ENCODE measurements around the gene DGKG.

DGKG gene

GRCh38 chr3:186260726-186261125 lies 101.3 kb downstream of the DGKG start:
- no peaks in the 10 kb centered on the region for H3K4me1 ChIP-seq (ENCODE audit: control insufficient read depth in 1 of 2, insufficient read depth in 2 of 2, low read length in 2 of 2)
- no peak overlapping the region for H3K4me3 ChIP-seq (ENCODE audit: low read depth in 1 of 2, low read length in 2 of 2)
- no peak overlapping the region for H3K9ac ChIP-seq (ENCODE audit: low read depth in 1 of 2, low read length in 2 of 2)
- H3K27ac ChIP-seq (ENCODE audit: low read depth, low read length), result no peak overlapping the region
- no peaks in the 10 kb centered on the region for H3K9me3 ChIP-seq (ENCODE audit: control insufficient read depth in 1 of 2, low read length in 2 of 2)
- no peaks in the 10 kb centered on the region for H3K27me3 ChIP-seq (ENCODE audit: control insufficient read depth in 1 of 2, insufficient read depth in 2 of 2, low read length in 2 of 2)
- no peaks in the 10 kb centered on the region for H3K36me3 ChIP-seq (ENCODE audit: control insufficient read depth in 1 of 2, insufficient read depth in 2 of 2, low read length in 2 of 2)

DNA sequence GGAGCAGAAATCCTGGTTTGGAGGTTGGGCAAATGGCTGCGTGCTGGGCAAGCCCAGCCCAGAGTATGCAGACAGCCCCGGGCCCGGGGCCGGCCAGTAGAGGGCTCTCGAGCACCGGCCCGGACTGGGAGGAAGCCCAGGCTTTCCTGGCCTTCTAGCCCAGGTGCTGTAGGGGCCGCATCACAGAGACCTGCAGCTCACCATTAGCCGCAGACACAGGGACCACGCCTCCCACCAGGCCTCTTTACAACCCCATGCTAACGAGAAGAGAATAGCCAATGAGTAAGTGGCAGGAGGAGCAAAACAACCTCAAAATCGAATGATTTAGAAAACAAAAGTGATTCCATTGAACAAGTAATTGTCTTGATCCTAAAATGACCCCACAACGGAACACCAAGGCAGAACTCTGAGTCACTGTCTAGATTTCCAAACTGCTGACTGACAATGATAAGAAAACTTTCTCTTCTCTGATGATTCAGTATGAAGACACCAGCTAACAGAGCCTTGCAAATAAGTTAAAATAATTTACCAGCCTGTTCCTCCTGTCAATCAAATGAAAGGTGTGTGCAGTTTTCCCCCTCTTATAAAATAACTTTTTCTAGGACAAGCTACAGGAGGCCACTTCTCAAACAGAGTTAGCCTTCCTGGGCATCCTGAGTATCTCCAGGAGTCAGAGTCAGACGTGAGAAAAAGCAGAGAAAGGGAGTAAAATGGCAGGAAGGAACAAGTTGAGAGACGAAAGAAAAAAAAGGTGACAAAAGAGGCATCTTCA lies 102.2 kb downstream of the DGKG start:
- H3K9me3 ChIP-seq (ENCODE audit: control insufficient read depth in 1 of 2, low read length in 2 of 2), result no peaks in the 10 kb centered on the region
- no peaks in the 10 kb centered on the region for H3K27me3 ChIP-seq (ENCODE audit: control insufficient read depth in 1 of 2, insufficient read depth in 2 of 2, low read length in 2 of 2)
- no peak overlapping the region for H3K4me3 ChIP-seq (ENCODE audit: low read depth in 1 of 2, low read length in 2 of 2)
- H3K9ac ChIP-seq (ENCODE audit: low read depth in 1 of 2, low read length in 2 of 2), result no peak overlapping the region
- no peaks in the 10 kb centered on the region for H3K36me3 ChIP-seq (ENCODE audit: control insufficient read depth in 1 of 2, insufficient read depth in 2 of 2, low read length in 2 of 2)
- H3K27ac ChIP-seq (ENCODE audit: low read depth, low read length), result no peak overlapping the region
- peaks cover 0 to under 1% of the 10 kb centered on the region in 2 donors for H3K4me1 ChIP-seq (ENCODE audit: control insufficient read depth in 1 of 2, insufficient read depth in 2 of 2, low read length in 2 of 2)

GRCh38 chr3:186258968-186259367 lies 103.1 kb downstream of the DGKG start:
- H3K36me3 ChIP-seq (ENCODE audit: control insufficient read depth in 1 of 2, insufficient read depth in 2 of 2, low read length in 2 of 2), result no peaks in the 10 kb centered on the region
- no peak overlapping the region for H3K9ac ChIP-seq (ENCODE audit: low read depth in 1 of 2, low read length in 2 of 2)
- no peak overlapping the region for H3K27ac ChIP-seq (ENCODE audit: low read depth, low read length)
- no peaks in the 10 kb centered on the region for H3K9me3 ChIP-seq (ENCODE audit: control insufficient read depth in 1 of 2, low read length in 2 of 2)
- no peak overlapping the region for H3K4me3 ChIP-seq (ENCODE audit: low read depth in 1 of 2, low read length in 2 of 2)
- H3K4me1 ChIP-seq (ENCODE audit: control insufficient read depth in 1 of 2, insufficient read depth in 2 of 2, low read length in 2 of 2), result peaks cover 0 to 8% of the 10 kb centered on the region in 2 donors
- H3K27me3 ChIP-seq (ENCODE audit: control insufficient read depth in 1 of 2, insufficient read depth in 2 of 2, low read length in 2 of 2), result no peaks in the 10 kb centered on the region

DNA sequence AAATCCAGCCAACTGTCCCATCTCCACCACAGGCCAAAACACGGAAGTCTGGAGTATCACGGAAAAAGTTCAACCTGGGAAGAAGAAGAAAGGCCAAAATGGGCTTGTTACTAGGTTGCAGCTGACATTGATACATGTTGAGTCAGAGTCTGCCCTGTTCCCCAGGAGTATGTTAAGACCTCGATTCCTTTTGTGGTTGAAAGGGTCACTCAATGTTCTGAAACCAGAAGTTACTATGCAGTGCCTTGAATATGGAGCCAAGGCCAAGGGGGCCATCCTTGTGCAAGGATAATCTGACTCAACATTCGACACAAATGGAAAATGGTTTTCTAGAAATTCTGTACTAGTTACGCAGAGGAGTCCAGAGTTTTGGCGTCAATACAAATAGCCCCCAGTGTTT lies 104.2 kb downstream of the DGKG start:
- Histone ChIP-seq H3K4me3 (ENCODE audit: low read depth in 1 of 2, low read length in 2 of 2) (no peak overlapping the region), H3K27me3 (ENCODE audit: control insufficient read depth in 1 of 2, insufficient read depth in 2 of 2, low read length in 2 of 2) (no peaks in the 10 kb centered on the region), H3K27ac (ENCODE audit: low read depth, low read length) (no peak overlapping the region), H3K9me3 (ENCODE audit: control insufficient read depth in 1 of 2, low read length in 2 of 2) (no peaks in the 10 kb centered on the region), H3K4me1 (ENCODE audit: control insufficient read depth in 1 of 2, insufficient read depth in 2 of 2, low read length in 2 of 2) (peaks cover 0 to 8% of the 10 kb centered on the region in 2 donors), H3K36me3 (ENCODE audit: control insufficient read depth in 1 of 2, insufficient read depth in 2 of 2, low read length in 2 of 2) (no peaks in the 10 kb centered on the region), H3K9ac (ENCODE audit: low read depth in 1 of 2, low read length in 2 of 2) (no peak overlapping the region)

- Histone ChIP-seq H3K9me3 (ENCODE audit: control insufficient read depth in 1 of 2, low read length in 2 of 2) (no peaks in the 10 kb centered on the region), H3K36me3 (ENCODE audit: control insufficient read depth in 1 of 2, insufficient read depth in 2 of 2, low read length in 2 of 2) (no peaks in the 10 kb centered on the region), H3K4me1 (ENCODE audit: control insufficient read depth in 1 of 2, insufficient read depth in 2 of 2, low read length in 2 of 2) (peaks cover 0 to 8% of the 10 kb centered on the region in 2 donors), H3K27ac (ENCODE audit: low read depth, low read length) (no peak overlapping the region), H3K9ac (ENCODE audit: low read depth in 1 of 2, low read length in 2 of 2) (no peak overlapping the region), H3K27me3 (ENCODE audit: control insufficient read depth in 1 of 2, insufficient read depth in 2 of 2, low read length in 2 of 2) (peaks cover 0 to 4% of the 10 kb centered on the region in 2 donors), H3K4me3 (ENCODE audit: low read depth in 1 of 2, low read length in 2 of 2) (no peak overlapping the region)
These were observed 106.2 kb downstream of the DGKG start for GRCh38 chr3:186255703-186256331.

DNA sequence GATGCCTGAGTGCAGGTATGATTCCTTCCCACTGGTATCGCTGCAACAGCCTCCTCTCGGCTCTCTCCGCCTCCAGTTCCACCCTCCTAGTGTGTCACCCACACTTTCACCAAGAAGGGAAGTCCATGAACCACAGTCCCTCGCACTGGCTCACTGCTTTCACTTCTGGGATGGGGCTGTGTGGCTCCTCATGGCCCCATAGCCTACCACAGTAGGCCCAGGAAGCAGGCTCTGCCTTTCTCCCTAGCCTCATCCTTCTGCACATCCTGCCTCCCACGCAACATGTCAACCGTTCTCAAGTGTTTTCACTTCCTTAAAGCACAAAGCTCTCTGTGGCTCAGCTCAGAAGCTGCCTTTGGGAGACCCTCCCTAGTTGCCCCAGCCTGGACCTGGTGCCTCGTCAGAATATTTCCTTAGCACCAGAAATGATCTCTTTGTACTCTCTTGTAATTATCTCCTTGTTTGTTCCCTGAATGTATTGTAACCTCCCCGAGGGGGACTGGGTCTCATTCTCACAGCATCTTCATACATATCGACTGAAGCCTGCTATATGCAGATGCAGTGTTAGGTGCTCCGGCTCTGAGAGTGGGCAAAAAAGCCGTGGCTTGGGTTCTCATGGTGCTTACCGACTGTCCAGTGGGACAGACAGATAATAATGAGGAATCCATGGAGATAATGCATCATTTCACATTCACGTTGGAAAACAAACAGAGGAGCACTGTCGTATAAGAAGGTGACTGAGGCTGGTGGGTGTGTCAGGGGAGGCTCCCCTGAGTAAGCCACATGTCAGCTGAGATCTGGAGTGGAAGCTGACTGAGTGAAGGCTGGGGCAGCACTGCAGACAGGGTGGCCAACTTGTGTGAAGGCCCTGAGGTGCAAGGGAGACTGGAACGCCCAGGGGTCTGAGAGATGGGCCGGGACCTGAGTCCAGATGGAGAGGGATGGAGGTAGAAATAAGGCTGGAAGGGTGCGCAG lies 107.1 kb downstream of the DGKG start:
- Histone ChIP-seq H3K36me3 (ENCODE audit: control insufficient read depth in 1 of 2, insufficient read depth in 2 of 2, low read length in 2 of 2) (no peaks in the 10 kb centered on the region), H3K9ac (ENCODE audit: low read depth in 1 of 2, low read length in 2 of 2) (no peak overlapping the region), H3K4me3 (ENCODE audit: low read depth in 1 of 2, low read length in 2 of 2) (no peak overlapping the region), H3K27me3 (ENCODE audit: control insufficient read depth in 1 of 2, insufficient read depth in 2 of 2, low read length in 2 of 2) (peaks cover 0 to 5% of the 10 kb centered on the region in 2 donors), H3K9me3 (ENCODE audit: control insufficient read depth in 1 of 2, low read length in 2 of 2) (no peaks in the 10 kb centered on the region), H3K4me1 (ENCODE audit: control insufficient read depth in 1 of 2, insufficient read depth in 2 of 2, low read length in 2 of 2) (peaks cover 0 to 8% of the 10 kb centered on the region in 2 donors), H3K27ac (ENCODE audit: low read depth, low read length) (no peak overlapping the region)

DNA sequence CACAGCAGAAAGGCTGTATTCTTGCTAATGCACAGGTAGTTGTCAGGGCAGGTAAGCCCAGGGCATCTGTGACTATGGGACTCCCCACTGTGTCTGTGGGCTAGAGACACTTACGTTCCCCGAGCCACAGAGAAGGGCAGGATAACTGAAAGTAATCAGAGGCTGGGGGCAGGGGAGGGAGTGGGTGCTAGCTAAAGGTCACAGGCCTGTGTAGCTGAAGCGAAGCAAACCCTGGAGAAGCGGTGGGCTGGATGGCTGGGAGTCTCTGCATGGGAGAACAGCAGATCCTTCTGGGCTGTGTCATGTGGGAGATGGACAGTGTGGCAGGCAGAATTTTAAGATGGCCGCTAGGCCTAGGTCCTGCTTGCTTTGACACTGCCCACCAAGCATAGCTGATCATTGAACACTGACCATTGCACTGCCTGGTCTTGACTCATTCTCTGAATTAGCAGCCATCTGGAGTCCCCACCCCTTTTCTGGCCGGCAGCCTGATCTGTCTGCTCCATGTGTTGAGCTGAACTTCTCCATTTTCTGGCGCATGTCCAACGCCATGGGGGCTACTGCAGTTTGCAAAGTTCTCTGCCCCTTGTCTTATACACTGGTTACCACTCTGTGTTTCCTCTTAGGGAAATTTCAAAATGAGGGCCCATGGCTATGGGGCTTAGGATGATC lies 110.0 kb downstream of the DGKG start:
- no peak overlapping the region for H3K9ac ChIP-seq (ENCODE audit: low read depth in 1 of 2, low read length in 2 of 2)

GRCh38 chr3:186248850-186249249 lies 113.2 kb downstream of the DGKG start:
- Histone ChIP-seq H3K9ac (ENCODE audit: low read depth in 1 of 2, low read length in 2 of 2) (no peak overlapping the region), H3K27ac (ENCODE audit: low read depth, low read length) (no peak overlapping the region), H3K9me3 (ENCODE audit: control insufficient read depth in 1 of 2, low read length in 2 of 2) (no peaks in the 10 kb centered on the region), H3K4me1 (ENCODE audit: control insufficient read depth in 1 of 2, insufficient read depth in 2 of 2, low read length in 2 of 2) (no peaks in the 10 kb centered on the region), H3K36me3 (ENCODE audit: control insufficient read depth in 1 of 2, insufficient read depth in 2 of 2, low read length in 2 of 2) (no peaks in the 10 kb centered on the region), H3K4me3 (ENCODE audit: low read depth in 1 of 2, low read length in 2 of 2) (no peak overlapping the region), H3K27me3 (ENCODE audit: control insufficient read depth in 1 of 2, insufficient read depth in 2 of 2, low read length in 2 of 2) (peaks cover 0 to 5% of the 10 kb centered on the region in 2 donors)

More for the DNA sequence above, 110.0 kb downstream of the DGKG start:
- Histone ChIP-seq H3K4me1 (ENCODE audit: control insufficient read depth in 1 of 2, insufficient read depth in 2 of 2, low read length in 2 of 2) (peaks cover 0 to 8% of the 10 kb centered on the region in 2 donors), H3K27me3 (ENCODE audit: control insufficient read depth in 1 of 2, insufficient read depth in 2 of 2, low read length in 2 of 2) (peaks cover 0 to 5% of the 10 kb centered on the region in 2 donors), H3K4me3 (ENCODE audit: low read depth in 1 of 2, low read length in 2 of 2) (no peak overlapping the region), H3K36me3 (ENCODE audit: control insufficient read depth in 1 of 2, insufficient read depth in 2 of 2, low read length in 2 of 2) (no peaks in the 10 kb centered on the region), H3K27ac (ENCODE audit: low read depth, low read length) (no peak overlapping the region), H3K9me3 (ENCODE audit: control insufficient read depth in 1 of 2, low read length in 2 of 2) (no peaks in the 10 kb centered on the region)

DNA sequence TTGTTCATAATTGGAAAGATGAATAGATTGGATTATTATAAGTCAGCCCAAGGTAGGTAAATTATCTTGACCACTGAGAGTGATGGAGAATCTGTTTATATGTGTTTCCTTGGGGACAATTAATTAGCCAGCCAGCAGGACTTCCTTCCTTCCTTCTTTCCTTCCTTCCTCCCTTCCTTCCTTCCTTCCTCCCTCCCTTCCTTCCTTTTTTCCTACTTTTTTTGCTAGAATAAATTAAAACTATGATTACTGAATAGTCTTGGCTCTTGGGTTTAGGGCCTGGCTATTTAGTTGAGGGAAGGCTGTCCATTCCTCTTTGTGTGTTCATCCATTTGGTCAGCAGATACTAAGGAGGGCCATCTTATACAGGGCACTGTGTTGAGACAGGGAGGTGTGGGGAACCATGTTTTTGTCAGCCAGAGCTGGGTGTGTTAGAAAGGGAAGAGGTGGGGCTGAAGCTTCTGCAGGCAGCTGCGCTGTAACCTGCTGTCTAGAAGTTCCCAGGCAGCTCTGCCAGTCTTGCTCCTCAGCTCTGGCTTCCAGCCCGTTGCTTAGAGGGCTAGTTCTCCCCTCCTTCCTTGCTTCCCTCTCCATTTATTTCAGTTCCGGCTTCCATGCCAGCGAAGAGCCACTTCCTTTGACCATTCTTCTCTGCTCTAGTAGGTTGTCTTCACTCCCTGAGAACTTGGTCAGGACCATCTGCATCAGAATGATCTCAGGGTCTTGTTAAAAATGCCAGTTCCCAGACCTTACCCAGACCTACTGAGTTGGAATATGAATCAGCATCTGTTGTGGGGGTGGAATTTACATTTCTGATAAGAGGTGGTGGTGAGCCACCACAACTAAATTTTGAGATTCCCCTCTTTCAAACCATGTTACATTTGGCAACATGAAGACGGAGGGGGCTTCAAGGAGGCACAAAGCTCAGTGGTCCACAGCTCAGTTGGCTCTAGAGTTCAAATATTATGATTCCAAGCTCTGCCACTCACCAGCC lies 113.9 kb downstream of the DGKG start:
- no peaks in the 10 kb centered on the region for H3K9me3 ChIP-seq (ENCODE audit: control insufficient read depth in 1 of 2, low read length in 2 of 2)
- no peaks in the 10 kb centered on the region for H3K4me1 ChIP-seq (ENCODE audit: control insufficient read depth in 1 of 2, insufficient read depth in 2 of 2, low read length in 2 of 2)
- peaks cover 0 to 5% of the 10 kb centered on the region in 2 donors for H3K27me3 ChIP-seq (ENCODE audit: control insufficient read depth in 1 of 2, insufficient read depth in 2 of 2, low read length in 2 of 2)
- no peaks in the 10 kb centered on the region for H3K36me3 ChIP-seq (ENCODE audit: control insufficient read depth in 1 of 2, insufficient read depth in 2 of 2, low read length in 2 of 2)
- no peak overlapping the region for H3K9ac ChIP-seq (ENCODE audit: low read depth in 1 of 2, low read length in 2 of 2)
- H3K27ac ChIP-seq (ENCODE audit: low read depth, low read length), result no peak overlapping the region
- no peak overlapping the region for H3K4me3 ChIP-seq (ENCODE audit: low read depth in 1 of 2, low read length in 2 of 2)
